AG09309 (cell line): ENCODE data around the gene CTBS.

Source experiments
- DNase-seq: peaks from one replicate; pipeline ENCODE4 v3.0.0-alpha.2; 2010; ENCODE audit warnings: low read depth
- H3K4me3 ChIP-seq: 2 replicates; pipeline ENCODE4 v1.5.1; 2011; ENCODE audit warnings: mild to moderate bottlenecking, low read depth, low read length, moderate library complexity; ENCODE audit not compliant: control insufficient read depth
- TF ChIP-seq, protein P1 (sequence below): IDR thresholded peaks from 2 replicates; pipeline ENCODE4 v1.5.1; 2011; ENCODE audit warnings: mild to moderate bottlenecking, low read depth, low read length, inconsistent platforms; ENCODE audit not compliant: insufficient read depth, control insufficient read depth; ENCODE audit errors: missing control alignments

The CTBS gene

DNA sequence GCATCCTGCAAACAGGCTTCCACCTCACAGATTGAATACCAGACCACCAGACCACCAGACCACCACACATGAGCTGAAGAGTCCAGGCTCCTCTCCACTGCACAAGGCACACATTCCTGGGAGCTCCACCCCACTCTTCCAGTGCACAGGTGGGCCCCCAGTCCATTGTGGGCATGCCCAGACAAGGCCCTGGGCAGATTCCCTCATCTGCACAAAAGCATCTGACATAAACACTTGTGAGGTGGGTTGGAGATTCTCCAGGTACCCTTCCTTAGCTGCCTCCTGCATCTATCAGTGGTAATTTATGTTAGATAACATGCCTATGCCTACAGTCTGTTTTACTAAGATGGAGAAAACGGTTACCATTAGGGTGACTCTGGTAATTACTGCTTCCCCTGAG lies 11.6 kb upstream of the CTBS start:
- H3K4me3 ChIP-seq = no peak overlapping the region
- DNase-seq = no peak
- TF ChIP-seq, protein P1, sequence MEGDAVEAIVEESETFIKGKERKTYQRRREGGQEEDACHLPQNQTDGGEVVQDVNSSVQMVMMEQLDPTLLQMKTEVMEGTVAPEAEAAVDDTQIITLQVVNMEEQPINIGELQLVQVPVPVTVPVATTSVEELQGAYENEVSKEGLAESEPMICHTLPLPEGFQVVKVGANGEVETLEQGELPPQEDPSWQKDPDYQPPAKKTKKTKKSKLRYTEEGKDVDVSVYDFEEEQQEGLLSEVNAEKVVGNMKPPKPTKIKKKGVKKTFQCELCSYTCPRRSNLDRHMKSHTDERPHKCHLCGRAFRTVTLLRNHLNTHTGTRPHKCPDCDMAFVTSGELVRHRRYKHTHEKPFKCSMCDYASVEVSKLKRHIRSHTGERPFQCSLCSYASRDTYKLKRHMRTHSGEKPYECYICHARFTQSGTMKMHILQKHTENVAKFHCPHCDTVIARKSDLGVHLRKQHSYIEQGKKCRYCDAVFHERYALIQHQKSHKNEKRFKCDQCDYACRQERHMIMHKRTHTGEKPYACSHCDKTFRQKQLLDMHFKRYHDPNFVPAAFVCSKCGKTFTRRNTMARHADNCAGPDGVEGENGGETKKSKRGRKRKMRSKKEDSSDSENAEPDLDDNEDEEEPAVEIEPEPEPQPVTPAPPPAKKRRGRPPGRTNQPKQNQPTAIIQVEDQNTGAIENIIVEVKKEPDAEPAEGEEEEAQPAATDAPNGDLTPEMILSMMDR = no peak

DNA sequence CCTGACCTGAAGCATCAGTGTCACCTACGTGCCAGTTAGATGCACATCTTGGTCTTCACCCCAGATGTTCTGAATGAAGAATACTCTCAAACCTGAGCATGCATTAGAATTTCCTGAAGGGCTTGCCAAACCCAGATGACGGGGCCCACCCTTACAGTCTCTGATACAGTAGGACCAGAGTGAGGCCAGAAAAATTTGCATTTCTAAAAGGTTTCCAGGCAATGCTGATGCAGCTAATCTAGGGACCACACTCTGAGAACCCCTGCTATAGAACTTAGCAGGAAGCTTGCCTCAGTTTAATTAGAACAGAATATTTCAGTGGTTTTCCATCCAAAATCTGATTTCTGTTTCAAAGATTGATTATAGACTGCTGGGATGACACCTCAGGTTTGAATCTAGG lies 9.9 kb upstream of the CTBS start:
- no peak for DNase-seq
- TF ChIP-seq, protein P1 = no peak
- H3K4me3 ChIP-seq = no peak overlapping the region

DNA sequence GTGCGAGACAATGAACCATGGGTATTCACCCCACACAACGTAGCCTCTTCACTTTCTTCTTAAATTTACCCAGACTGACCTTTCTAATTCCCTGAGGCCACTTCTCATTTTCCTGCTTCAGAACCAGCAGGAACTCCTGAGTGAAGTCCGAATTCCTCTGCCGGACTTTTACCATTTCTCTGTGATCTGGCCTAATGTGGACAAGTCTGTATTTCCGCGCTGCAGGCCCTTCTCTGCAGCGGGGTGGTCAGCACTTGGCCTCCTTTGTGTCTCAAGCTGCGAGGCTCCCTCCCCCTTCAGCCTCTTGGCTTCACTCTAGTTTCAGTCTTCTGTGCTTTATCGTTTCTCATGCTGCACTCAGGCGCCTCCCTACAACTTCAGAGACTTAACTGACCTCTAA lies 9.4 kb upstream of the CTBS start:
- TF ChIP-seq, protein P1 = no peak
- no peak overlapping the region for H3K4me3 ChIP-seq
- no peak for DNase-seq

DNA sequence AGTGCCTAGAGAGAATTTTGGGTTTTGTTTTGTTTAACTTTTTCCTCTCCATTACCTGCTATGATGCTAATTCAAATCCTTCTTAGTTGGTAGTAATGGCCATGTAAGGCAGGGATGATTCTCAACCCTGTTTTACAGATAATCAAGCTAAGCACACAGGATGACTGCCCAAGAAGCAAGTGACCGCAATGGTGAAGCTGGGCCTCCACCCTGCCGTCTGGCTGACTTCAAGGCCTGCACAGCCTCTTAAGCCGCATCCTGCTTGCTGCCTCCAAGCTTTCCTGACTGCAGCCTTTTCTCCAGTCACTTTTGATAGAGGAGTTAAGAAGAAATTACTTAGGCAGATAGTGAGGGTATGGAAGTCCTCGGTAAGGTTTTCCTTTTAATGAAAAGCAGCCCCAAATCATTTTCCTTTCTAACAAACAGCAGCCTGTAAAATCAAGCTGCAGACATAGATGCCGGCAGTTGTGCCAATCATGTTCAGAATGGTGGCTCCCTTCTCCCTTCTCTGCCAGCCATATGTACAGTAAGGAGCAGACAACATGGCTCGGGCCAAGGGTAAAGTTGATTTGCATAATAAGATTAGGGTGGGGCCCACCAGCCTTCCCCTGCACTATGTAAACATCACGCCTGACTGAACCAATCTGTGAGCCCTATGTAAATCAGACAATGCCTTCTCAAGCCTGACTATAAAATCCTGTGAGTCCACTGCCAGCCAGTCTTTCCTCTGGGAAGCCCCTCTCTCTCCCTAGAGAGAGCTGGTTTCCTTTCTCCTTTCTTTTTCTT lies 8.8 kb upstream of the CTBS start:
- no peak for DNase-seq
- no peak overlapping the region for H3K4me3 ChIP-seq
- TF ChIP-seq, protein P1 = no peak

DNA sequence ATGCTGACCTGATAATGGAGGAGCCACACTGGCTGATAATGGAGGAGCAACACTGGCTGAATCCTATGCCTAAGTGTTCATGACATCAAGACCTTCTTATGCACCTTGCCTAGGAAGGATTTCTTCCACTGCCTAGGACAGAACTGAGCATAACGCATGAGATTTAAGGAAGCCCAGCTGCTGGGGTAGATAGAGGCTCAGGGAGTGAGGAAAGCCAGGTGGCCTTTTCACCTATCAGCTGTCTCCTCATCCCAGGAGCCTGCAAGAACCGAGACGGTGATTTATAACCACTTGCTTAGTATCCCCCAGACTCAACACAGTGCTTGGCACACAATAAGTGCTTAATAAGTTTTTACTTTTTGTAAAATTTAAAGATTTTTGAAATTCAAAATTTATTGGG lies 7.4 kb upstream of the CTBS start:
- TF ChIP-seq, protein P1 = no peak
- H3K4me3 ChIP-seq = no peak overlapping the region
- no peak for DNase-seq

DNA sequence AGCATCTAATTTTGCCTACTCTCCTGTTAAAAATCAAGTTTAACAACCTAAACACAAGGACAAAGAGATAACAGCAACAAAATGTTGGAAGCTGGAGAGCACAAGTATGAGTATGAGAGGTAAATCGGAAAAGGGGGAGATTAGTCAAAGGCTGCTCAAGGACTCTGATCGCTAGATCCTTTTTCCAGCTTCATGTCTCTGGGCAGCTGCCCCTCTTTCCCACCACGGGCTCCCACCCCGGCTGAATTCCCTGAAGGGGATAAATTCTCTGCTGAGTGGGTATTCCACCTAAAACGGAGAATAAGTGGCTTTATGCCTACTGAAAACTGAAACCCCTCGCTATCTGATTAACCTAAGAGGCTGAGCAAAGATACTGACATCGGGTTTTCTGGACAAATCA lies 696 bp upstream of the CTBS start:
- DNase-seq = no peak
- TF ChIP-seq, protein P1 = no peak
- no peak overlapping the region; the same call in 1 of the 2 replicates for H3K4me3 ChIP-seq

DNA sequence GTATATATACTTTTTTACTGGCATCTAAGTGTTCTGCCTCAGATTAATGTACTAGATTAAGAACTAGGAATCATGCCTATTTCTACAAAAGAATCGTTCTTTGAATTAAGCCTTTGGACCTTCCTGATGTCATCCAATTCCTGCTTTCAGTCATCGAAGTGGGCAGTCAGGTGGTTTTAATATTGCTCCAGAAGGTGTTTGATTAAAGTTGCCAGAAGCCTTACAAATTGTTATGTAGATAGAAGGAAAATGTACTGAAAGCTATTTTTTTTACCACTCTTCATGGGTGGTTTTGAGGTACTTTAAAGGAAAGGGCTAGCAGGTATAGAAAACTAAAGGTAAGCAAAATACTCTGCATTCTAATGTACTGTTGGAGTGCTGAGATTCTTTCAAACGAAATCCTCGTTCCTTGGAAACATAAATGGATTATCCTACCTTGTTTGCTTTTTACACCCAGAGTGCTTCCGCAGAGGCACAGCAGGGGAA lies 716 bp downstream of the CTBS start:
- TF ChIP-seq, protein P1 = no peak
- peak overlapping the region; percentile 41 for H3K4me3 ChIP-seq
- no peak for DNase-seq
